GM12892 (cell line): Measurements from ENCODE around the gene CDH23.

Experiments
- POLR2A ChIP-seq: IDR thresholded peaks from 2 replicates; pipeline ENCODE4 v1.6.1; 2011; ENCODE audit warnings: low read depth, low read length, control low read depth
- TAF1 ChIP-seq: IDR thresholded peaks from 2 replicates; pipeline ENCODE4 v1.6.1; 2011; ENCODE audit warnings: low read depth, mild to moderate bottlenecking, control low read depth, low read length, borderline replicate concordance

GRCh38 chr10:71748671-71749191, 352.0 kb downstream of the CDH23 start:
- TF ChIP-seq POLR2A (no peak; the same call in 1 of the 2 replicates), TAF1 (no peak)
